Measurements from ENCODE around the gene G3BP1.
"Not testable (repeated sequence)": the region's sequence is repeated elsewhere in the genome, so short reads cannot be mapped to it uniquely, and the experiment has no call there.

The G3BP1 gene

DNA sequence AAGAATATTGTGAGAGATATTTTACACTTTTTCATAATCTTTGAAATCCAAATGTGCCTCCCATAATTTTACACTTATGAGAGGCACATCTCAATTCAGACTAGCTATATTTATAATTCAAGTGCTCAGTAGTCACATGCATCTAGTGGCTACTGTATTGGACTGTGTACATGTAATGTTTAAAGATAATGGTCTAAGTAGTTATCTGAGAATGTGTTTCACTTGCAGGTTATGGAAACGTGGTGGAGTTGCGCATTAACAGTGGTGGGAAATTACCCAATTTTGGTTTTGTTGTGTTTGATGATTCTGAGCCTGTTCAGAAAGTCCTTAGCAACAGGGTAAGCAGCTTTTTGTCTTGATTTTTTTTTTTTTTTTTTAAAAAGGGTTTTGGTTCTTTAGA lies 28.8 kb downstream of the G3BP1 start:
- DNase-seq, result no peak

DNA sequence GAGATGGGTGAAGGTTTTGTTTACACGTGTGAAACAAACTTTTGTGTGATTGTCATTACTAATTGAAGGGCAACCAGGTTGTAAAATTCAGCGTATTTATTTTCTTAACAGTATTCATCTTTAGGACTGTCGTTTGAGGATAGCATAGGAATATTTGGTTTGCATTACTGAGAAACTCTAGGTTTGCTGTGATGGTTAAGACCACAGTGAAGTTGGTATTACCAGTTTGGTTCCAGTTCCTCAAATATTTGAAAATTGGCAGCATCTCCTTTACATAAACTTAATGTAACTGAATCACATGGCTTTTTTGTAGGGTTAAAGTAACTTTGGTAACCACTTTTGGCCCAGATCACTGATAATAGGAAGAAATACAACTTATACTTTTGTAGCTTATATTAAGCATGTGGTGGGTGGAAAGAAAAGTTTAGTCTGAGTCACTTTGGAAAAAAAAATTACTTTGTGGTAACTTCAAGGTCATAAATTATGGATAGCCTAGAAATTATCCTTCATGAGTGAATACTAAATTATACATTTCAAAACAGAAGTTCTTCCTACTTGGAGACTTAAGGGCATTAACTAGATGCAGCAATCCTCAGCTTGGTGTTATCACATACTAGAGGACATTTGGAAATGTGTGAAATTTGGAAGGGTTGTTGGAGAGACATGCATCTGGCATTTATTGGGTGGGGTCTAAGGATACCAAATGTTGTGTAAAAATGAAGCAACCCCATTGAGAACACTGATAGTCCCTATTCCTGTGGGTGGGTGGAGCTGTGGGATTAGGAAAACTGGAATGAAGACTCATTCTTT lies 33.9 kb downstream of the G3BP1 start:
- DNase-seq, result no peak

DNA sequence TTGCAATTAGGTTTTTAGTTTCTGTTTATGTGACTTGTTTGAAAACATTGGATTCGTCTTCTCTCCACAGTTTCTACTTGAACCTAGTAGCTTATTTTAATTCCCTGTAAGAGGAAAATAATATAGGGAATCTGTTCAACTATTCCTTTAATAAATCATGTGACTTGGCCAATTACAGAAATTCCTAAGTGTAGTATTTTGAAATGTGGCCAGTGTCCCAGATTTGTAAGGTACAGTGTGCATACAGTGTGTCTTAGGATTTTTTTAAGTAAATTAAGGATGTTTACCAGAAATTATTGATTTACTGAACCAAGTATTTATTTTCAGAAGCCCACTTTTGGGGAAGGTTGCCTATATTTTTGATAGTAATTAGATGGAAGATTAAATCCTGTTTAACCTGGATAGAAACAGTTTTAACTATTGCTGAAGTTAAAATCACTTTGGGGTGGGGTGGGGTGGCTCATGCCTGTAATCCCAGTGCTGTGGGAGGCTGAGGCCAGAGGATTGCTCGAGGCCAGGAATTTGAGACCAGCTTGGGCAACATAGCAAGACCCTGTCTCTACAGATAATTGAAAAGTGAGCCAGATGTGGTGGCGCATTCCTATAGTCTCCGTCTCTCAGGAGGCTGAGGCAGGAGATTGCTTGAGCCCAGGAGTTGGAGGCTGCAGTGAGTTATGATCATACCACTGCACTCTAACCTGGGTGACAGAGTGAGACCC lies 36.9 kb downstream of the G3BP1 start:
- no peak for DNase-seq

DNA sequence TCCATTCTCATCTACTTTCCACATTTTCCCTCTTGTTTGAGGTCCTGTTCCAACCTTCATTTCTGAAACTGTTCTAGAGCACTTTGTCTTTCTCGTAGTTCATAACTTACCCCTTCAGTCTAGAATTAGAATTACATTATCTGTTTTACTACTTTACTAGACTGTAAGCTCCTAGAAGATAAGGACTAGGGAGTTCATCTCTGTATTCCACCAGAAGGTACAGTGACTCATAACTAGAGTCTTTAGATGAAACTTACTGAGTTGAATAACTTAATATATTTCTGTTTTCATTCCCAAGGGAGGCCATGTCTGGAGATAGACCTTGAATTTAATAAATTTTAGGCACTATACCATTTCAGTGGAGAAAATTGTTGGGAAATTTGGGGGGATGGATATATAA lies 38.7 kb downstream of the G3BP1 start:
- DNase-seq, result no peak

DNA sequence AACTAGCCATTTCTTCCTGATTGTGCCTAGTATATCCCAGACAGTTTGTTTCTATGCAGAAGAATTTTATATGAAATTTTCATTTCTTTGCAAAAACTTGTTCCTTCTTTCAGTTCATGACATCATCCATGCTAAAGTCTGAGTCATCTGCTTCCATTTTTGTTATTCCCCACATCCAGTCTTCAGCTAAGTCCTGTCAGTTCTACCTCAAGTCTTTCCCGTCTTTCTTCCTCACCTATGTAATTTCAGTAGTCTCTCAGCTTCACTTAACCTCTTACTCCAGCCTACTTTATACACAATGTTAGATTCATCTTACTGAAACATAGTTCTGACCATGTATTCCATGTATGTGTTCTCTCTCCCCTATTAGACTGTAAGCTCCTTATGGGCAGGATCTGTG lies 39.1 kb downstream of the G3BP1 start:
- DNase-seq, result no peak

DNA sequence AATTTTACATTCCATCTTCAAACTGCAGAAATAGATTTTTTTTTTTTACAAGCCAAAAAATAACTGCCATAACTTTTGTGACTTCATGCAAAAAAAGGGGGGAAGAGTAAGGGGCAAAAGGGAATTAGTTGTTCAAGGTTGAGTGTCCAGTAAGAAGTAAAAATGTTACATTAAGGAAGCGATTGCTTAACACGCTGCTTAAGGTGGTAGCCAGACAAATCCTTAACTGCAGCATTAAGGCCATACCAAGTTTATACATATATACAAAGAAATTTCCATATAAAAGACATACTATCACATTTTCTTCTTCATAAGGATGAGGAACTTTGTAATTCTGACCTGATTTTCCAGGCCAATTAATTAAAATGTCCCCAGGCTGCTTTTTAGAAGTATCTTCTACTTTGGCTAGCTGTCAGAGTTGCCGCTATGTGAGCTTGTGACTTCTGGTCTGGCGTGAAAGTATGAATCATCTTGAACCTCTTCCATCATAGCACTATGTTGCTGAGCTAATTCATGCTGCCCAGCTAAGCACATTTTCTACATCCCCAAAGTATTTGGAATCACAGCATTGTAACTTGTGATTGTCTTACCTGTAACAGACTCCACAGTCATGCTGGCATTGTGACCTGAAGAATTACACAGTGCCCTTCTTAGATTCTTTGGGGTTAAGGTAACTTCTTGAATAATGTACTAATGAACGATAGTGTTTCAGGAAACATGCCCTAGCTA lies 40.0 kb downstream of the G3BP1 start:
- no peak for DNase-seq

DNA sequence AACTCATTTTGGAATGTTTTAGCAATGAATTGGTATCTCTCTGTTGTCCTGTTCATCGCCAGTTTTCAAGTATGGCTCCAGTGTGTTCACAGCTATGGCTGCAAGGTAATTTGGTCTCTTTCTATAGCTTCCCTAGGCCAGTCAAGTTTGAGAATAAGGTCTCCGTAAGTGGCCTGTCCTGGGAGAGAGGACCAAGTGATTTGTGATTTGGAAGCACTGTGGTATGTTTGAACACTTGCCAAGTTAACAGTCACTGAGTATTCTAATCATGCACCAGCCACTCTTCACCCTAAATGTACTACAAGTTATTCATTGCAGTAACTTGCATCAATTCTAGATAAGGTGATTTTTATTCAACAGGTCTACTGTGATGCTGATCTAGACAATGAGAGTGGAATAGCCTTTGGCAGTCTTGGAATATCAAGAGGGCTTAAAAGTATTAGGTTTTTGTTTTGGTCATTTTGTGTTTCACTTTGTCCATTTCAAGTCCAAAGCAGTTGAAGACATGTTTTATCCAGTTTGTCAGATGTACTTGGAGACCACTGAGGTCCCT lies 41.1 kb downstream of the G3BP1 start:
- DNase-seq, result no peak

DNA sequence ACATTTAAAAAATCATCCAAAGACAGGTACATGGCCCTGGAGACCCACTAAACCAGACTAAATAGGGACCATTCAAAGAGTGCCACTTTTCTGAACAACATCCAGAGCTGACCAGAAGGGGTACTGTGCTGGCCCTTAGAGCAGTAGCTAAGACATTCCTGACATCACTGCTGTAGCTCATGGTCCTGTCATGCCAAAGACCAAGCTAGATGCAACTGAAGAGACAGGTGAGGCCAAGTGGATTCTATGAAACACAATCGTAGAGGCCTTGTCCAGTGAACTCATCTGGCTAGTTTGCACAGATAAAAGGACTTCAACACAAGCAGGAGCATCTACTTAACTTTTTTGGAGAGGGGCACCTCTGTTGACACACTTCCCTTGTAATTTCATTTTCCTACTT lies 43.3 kb downstream of the G3BP1 start:
- DNase-seq, result no peak

DNA sequence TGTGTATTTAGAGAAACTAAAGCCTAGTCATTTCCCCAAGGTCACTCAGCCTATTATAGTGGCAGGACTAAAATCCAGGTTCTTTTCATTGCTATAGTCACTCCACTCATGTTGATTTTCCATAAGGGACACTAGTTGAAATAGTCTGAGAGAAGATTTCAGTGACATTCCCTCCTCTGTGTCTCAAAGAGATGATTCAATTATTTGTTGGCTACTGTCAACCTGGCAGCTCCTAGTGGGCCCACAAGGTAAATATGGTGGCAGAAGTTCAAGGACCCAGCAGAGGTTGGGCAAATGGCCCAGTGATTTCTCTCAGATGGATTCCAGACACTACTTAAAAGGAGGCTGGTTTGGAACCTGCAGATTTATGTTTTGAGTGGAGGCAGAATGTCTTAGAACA lies 48.1 kb downstream of the G3BP1 start:
- no peak for DNase-seq

DNA sequence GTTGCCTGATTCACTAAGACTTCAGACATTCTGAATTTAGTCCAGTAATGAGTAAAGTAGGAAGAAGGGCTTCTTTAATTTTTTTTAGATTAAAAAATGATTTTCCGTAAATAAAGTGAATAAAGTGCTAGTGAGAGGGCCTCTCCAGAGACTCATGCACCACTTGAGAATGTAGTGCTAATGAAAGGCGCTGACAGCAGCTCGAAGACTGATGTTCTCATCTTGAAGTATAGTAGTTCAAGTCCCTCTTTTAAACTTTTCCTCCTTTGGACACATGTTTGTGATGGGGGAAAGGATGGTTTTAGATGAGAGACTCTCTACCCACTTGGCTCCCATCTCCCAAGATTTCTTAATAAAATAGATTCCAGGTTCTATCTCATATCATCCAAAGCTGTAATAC lies 48.5 kb downstream of the G3BP1 start:
- no peak for DNase-seq

DNA sequence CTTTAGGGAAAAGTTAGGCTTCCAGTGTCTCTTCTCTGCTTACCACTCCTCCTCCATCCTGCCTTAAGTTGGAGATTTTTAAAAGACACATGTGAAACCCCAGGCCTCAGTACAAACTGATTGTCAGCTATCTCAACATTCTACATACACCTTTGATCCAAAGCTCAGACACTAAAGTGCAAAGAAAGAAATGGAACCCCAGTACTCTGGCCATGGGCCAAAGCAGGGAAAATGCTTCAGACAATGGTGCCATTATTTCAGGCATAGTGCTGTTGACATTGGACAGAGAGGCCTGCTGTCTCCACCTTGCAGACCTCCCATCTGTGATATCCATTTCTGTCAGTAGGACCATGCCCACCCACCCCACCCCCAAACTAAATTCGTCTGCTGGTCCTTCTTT lies 49.1 kb downstream of the G3BP1 start:
- no peak for DNase-seq

DNA sequence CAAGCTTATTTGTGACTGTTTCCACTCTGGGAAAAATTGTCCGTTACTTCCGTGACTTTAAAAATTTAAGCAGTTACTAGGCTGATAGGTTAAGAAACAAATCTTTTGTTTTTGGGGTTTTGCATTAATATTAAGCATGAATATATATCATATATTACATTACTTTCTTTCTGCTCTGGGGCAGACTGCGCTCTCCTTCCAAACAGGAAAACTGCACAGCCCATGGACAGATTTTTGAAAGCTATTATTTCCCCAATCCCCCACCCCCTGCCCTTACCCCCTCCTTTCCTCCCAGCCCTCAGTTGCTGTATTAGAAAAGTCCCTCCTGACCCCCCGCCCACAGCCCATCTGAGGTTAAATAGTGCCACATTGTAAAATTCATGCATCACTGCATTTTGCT lies 50.4 kb downstream of the G3BP1 start:
- DNase-seq, result no peak

DNA sequence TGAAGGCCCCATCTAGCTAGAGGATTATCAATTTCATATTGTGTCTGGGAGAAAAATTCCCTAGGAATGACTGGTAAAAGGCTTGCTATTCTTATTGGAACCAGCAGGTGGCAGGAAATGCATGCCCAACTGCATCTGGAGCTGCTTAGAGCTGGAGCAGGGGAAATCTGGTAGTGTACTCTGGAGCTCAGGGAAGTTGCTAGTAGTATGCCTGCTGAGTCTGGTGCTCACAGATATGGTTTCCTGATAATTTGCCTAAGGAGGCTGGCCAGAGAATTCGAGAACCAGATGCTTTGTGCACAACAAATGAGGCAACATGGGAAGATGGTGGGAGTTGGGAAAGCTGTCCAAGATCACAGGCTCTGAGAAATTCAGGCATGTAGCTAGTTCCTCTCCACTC lies 53.7 kb downstream of the G3BP1 start:
- peak; percentile 31 to 77 for DNase-seq

DNA sequence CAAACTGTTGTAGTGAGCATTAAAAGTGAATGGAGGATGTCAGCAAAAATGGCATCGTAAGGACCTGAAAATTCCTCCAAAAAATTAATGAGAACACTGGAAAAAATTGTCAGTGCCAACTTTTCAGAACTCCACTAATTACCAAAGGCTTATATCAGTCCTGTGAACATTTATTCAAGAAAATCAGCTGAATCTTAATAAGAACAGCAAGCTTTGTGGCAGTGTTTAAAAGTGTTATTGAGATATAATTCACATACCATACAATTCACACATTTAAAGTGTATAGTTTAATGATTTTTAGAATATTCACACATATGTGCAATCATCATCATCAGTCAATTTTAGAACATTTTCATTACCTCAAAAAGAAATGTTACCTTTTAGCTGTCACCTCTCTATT lies 57.6 kb downstream of the G3BP1 start:
- no peak for DNase-seq

DNA sequence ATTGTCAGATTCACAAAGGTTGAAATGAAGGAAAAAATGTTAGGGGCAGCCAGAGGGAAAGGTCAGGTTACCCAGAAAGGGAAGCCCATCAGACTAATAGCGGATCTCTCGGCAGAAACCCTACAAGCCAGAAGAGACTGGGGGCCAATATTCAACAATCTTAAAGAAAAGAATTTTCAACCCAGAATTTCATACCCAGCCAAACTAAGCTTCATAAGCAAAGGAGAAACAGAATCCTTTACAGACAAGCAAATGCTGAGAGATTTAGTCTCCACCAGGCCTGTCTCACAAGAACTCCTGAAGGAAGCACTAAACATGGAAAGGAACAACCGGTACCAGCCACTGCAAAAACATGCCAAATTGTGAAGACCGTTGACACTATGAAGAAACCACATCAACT lies 61.1 kb downstream of the G3BP1 start:
- not testable (repeated sequence) for DNase-seq

DNA sequence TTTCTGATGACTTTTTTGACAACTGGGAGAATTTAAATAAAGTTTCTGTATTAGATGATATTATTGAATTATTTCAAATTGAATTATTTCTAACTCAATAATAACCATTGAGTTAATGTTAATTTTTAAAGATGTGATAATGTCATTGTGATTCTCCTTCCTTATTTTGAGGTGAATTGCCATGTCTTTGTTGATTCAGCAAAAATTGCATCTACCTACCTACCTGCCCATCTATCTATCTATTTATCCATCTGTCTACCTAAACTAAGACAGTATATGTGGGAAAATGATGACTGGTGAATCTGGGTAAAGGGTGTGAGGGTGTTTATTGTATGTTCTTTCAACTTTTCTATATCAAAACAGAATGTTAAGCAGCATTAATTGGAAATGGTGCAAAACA lies 75.0 kb downstream of the G3BP1 start:
- no peak for DNase-seq

DNA sequence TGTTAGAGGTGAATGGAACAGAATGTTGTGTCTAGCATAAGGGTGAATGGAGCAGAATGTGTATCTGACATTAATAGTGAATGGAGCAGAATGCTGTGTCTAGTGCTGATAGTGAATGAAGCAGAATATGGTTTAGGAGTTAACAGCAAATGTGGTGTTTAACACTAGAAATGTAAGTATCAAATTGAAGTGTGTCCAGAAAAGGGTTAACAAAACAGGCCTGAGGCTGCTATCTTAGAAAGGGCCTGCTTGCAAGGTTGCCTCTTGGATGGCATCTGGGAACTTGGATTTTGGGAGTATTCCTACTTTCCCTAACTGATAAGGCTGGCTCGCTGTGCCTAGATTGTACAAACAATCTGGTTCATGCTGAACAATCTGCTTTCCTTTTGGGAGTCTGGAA lies 76.1 kb downstream of the G3BP1 start:
- DNase-seq, result no peak

DNA sequence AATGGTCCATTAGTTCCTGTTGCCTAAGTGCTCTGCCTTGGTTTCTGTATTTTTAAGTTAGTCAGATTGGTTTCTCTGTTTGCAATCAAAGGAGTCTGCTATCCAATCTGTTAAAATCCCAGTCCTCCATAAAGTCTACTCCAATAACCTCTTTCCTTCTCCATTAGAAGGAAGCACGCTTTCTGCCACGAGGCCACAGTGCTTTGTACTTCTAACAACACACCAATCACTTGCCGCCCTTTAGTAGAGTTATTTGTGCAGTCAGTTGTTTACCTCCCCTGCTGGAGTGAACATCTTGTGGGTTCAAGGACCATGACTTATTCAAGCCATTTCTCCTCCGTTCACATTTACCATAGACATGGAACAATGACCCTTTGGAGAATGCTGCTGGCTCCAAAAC lies 83.9 kb downstream of the G3BP1 start:
- no peak for DNase-seq

DNA sequence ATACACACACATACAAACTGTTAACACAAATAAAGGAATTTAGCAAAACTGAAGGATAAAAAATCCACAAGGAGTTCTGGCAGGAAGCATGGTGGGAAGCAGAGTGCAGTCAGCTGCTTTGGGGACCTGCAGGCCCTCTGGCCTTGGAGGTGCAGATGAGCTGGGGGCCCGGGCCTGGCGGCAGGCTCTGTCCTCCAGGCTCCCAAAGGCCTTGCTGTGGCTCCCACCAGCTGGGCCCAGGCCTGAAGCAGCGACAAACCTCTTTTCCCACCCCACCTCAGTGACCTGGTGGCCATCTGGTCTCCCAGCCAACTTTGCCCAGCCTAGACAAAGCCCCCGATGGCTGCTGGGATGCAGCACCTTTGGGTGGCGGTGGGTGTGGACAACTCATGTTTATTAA lies 85.1 kb downstream of the G3BP1 start:
- no peak for DNase-seq

DNA sequence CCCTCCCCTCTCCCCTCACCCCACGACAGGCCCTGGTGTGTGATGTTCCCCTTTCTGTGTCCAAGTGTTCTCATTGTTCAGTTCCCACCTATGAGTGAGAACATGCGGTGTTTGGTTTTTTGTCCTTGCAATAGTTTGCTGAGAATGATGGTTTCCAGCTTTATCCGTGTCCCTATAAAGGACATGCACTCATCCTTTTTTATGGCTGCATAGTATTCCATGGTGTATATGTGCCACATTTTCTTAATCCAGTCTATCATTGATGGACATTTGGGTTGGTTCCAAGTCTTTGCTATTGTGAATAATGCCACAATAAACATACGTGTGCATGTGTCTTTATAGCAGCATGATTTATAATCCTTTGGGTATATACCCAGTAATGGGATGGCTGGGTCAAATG lies 89.1 kb downstream of the G3BP1 start:
- DNase-seq, result not testable (repeated sequence)
